Glutamatergic neuron (in vitro differentiated cells): ENCODE results near the gene SHE. TPM values are rescaled to one million over a fixed set of nuclear protein-coding genes. Genes with fewer than 3 reads are reported as not detected.

ENCODE experiments used
- DNase-seq: peaks from one replicate; pipeline ENCODE4 v3.0.0; 2022
- H3K27ac Mint-ChIP-seq: one replicate; pipeline ENCODE4 v1.8.0; 2020; ENCODE audit warnings: mild to moderate bottlenecking, mixed read lengths, inconsistent platforms; ENCODE audit not compliant: unreplicated experiment
- H3K27me3 Mint-ChIP-seq: one replicate; pipeline ENCODE4 v1.8.0; 2020; ENCODE audit warnings: mild to moderate bottlenecking, moderate library complexity, mixed read lengths, inconsistent platforms; ENCODE audit not compliant: unreplicated experiment
- H3K36me3 Mint-ChIP-seq: one replicate; pipeline ENCODE4 v1.8.0; 2020; ENCODE audit warnings: mild to moderate bottlenecking, mixed read lengths, inconsistent platforms; ENCODE audit not compliant: unreplicated experiment
- H3K4me1 Mint-ChIP-seq: one replicate; pipeline ENCODE4 v1.8.0; 2020; ENCODE audit warnings: mild to moderate bottlenecking, low read depth, mixed read lengths, inconsistent platforms; ENCODE audit not compliant: unreplicated experiment
- H3K4me3 Mint-ChIP-seq: one replicate; pipeline ENCODE4 v1.8.0; 2020; ENCODE audit warnings: mild to moderate bottlenecking, mixed read lengths, inconsistent platforms; ENCODE audit not compliant: unreplicated experiment
- H3K9me3 Mint-ChIP-seq: one replicate; pipeline ENCODE4 v1.8.0; 2020; ENCODE audit warnings: mild to moderate bottlenecking, moderate library complexity, mixed read lengths, inconsistent platforms; ENCODE audit not compliant: unreplicated experiment
- CTCF ChIP-seq: fragments of 200-600 bp; sonication (generic); IDR thresholded peaks from one replicate; pipeline ENCODE4 v1.5.0; 2021; ENCODE audit not compliant: partially characterized antibody, unreplicated experiment
- total RNA-seq: library from RNA; stranded (reverse); fragmentation: NEBNext Ultra II Directional; extraction: Animal tissue kit (Norgen Biotek cat#: 25700); gene quantifications from one replicate; pipeline ENCODE4 v1.2.1, GENCODE V29; 2021; ENCODE audit not compliant: unreplicated experiment

Gene SHE
- total RNA-seq, 1 donor from 2014 or later, result 0.07 TPM

- no peak for DNase-seq
- no peak overlapping the region for H3K4me3 Mint-ChIP-seq
- no peaks in the 10 kb centered on the region for H3K36me3 Mint-ChIP-seq
- no peaks in the 10 kb centered on the region for H3K27me3 Mint-ChIP-seq
- no peaks in the 10 kb centered on the region for H3K4me1 Mint-ChIP-seq
- H3K9me3 Mint-ChIP-seq, result peaks cover 2% of the 10 kb centered on the region
- H3K27ac Mint-ChIP-seq, result no peak overlapping the region
- no peak for TF ChIP-seq CTCF
Observed at GRCh38 chr1:154442006-154442740, 60.0 kb downstream of the SHE start.

DNA sequence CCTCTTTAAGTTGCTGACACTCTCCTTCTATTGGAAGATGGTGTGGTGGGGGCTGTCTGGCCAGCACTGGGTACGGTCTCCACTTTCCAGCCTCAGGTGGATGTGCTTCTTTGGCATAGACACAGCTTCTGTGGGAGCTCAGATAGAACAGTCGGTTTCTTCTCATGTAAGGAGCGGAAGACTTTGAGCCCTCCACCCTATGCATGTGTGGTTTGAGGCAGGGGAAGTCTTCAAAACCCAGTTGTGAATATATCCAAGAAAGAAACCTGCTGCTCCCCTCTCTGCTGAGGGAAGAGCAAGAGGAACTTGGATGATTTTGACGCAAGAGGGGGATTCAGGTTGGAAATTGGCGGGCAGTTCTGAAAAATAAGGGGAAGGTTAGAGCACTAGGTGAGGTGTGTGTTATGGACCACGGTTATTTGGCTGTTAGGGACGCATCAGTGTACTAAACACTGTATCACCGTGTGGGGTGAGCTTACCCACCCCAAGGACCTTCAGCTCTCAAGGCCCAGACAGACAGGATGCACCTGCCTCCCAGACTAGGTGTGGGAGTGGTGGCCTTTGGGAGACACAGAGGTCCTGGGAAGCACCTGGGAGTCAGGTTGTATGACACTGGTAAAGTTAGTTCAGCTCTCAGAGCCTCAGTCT lies 60.8 kb downstream of the SHE start:
- H3K27me3 Mint-ChIP-seq, result no peaks in the 10 kb centered on the region

DNA sequence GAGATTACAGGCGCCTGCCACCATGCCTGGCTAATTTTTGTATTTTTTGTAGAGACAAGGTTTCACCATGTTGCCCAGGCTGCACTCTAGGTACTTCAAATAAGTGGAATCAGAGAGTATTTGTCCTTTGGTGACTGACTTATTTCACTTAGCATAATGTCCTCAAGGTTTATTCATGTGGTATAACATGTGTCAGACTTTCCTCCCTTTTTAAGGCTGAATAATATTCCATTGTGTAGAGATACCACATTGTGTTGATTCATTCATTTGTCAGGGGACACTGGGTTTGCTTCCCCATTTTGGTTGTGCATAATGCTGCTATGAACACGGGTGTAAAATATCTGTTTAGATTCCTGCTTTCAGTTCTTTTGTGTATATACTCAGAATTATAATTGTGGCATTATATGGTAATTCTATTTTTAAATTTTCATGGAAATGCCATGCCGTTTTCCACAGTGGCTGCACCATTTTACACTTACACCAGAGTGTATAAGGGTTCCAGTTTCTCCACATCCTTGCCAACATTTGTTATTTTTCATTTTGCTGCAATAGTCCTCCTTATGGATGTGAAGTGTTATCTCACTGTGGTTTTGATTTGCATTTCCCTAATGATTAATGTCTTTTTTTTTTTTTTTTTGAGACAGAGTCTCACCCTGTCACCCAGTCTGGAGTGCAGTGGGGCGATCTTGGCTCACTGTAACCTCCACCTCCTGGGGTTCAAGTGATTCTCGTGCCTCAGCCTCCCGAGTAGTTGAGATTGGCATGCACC lies 62.0 kb downstream of the SHE start:
- Mint-ChIP-seq H3K4me3 (no peak overlapping the region), H3K4me1 (no peaks in the 10 kb centered on the region), H3K27me3 (no peaks in the 10 kb centered on the region), H3K36me3 (no peaks in the 10 kb centered on the region), H3K9me3 (peaks cover 2% of the 10 kb centered on the region), H3K27ac (no peak overlapping the region)
- TF ChIP-seq CTCF, result no peak
- DNase-seq, result no peak

More for the DNA sequence above, 60.8 kb downstream of the SHE start:
- no peak for DNase-seq
- H3K9me3 Mint-ChIP-seq, result peaks cover 2% of the 10 kb centered on the region
- no peak overlapping the region for H3K27ac Mint-ChIP-seq
- no peak overlapping the region for H3K4me3 Mint-ChIP-seq
- TF ChIP-seq CTCF, result no peak
- H3K4me1 Mint-ChIP-seq, result no peaks in the 10 kb centered on the region
- no peaks in the 10 kb centered on the region for H3K36me3 Mint-ChIP-seq

- no peak overlapping the region for H3K27ac Mint-ChIP-seq
Observed at GRCh38 chr1:154436433-154436832, 65.8 kb downstream of the SHE start.

More at GRCh38 chr1:154436433-154436832, 65.8 kb downstream of the SHE start:
- Mint-ChIP-seq H3K27me3 (no peaks in the 10 kb centered on the region), H3K4me1 (peaks cover 3% of the 10 kb centered on the region), H3K36me3 (no peaks in the 10 kb centered on the region), H3K4me3 (no peak overlapping the region), H3K9me3 (peaks cover 2% of the 10 kb centered on the region)
- no peak for TF ChIP-seq CTCF
- no peak for DNase-seq
